Neutrophil (primary cell): ENCODE measurements around the gene GCLM.
"Not testable (repeated sequence)": the region's sequence is repeated elsewhere in the genome, so short reads cannot be mapped to it uniquely, and the experiment has no call there.

Experiments
- H3K27ac ChIP-seq: fragments of 200-600 bp; sonication (generic); 2 replicates; pipeline ENCODE4 v1.5.1; 2016; ENCODE audit warnings: mild to moderate bottlenecking, moderate library complexity
- H3K27me3 ChIP-seq: fragments of 200-600 bp; sonication (generic); 2 replicates; pipeline ENCODE4 v1.6.0; 2016; ENCODE audit warnings: mild to moderate bottlenecking
- H3K36me3 ChIP-seq: fragments of 200-600 bp; sonication (generic); 2 replicates; pipeline ENCODE4 v1.5.1; 2017
- H3K4me1 ChIP-seq, 2 experiments: fragments of 200-600 bp in 1 of 2; sonication (generic) in 1 of 2; 1 replicate in 1 of 2; 2 replicates in 1 of 2; pipeline versions ENCODE4 v1.5.1 to v1.6.1; 2013 to 2016; ENCODE audit warnings: low read depth in 1 of 2, low read length in 1 of 2, mild to moderate bottlenecking in 1 of 2, moderate library complexity in 1 of 2; ENCODE audit not compliant: control insufficient read depth in 1 of 2, insufficient read depth in 1 of 2
- H3K4me3 ChIP-seq, 2 experiments: fragments of 200-600 bp in 1 of 2; sonication (generic) in 1 of 2; 1 replicate in 1 of 2; 2 replicates in 1 of 2; pipeline ENCODE4 v1.5.1; 2013 to 2016; ENCODE audit warnings: low read depth in 1 of 2, low read length in 1 of 2, mild to moderate bottlenecking in 1 of 2, moderate library complexity in 1 of 2
- H3K9me3 ChIP-seq: fragments of 200-600 bp; sonication (generic); 2 replicates; pipeline ENCODE4 v1.5.1; 2016
- TF ChIP-seq, protein P1 (sequence below): fragments of 200-600 bp; sonication (generic); IDR thresholded peaks from 2 replicates; pipeline ENCODE4 v1.5.1; 2016; ENCODE audit warnings: antibody characterized with exemption

GCLM gene

DNA sequence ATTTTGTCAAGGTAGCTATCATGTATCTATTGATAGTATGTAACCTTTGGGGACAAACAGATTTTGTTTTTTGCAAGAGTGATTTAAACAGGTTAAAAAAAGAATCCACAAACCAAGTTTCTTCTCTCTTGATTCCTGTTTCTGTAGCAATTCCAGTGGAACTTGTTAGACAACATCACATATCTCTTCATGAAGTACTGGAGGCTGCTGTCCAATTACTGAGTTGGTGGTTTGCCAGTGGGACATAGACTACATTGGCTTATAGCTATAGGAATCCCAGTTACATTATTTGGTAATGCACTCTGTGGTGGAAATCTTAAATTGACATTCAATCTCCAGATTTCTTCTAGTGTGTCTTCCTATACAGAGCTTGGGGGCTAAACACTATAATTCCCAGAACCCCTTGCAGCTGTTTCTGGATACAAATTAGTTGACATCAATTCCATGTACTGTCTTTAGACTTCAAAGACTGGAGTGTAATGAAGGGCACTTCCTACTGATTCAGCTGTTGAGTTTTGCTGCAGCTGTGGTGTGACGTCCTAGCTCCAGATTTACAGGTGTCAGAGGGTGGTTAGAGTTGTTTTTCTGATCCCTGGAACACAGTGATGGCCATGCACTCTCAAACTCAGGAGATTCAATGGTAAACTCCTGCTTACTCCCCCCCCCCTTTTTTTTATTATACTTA lies 29.4 kb upstream of the GCLM start:
- H3K4me3 ChIP-seq, result no peak overlapping the region
- peaks cover 0 to 5% of the 10 kb centered on the region in 2 experiments for H3K4me1 ChIP-seq
- H3K36me3 ChIP-seq, result no peaks in the 10 kb centered on the region
- H3K9me3 ChIP-seq, result no peaks in the 10 kb centered on the region
- H3K27ac ChIP-seq, result no peak overlapping the region
- TF ChIP-seq, protein P1, sequence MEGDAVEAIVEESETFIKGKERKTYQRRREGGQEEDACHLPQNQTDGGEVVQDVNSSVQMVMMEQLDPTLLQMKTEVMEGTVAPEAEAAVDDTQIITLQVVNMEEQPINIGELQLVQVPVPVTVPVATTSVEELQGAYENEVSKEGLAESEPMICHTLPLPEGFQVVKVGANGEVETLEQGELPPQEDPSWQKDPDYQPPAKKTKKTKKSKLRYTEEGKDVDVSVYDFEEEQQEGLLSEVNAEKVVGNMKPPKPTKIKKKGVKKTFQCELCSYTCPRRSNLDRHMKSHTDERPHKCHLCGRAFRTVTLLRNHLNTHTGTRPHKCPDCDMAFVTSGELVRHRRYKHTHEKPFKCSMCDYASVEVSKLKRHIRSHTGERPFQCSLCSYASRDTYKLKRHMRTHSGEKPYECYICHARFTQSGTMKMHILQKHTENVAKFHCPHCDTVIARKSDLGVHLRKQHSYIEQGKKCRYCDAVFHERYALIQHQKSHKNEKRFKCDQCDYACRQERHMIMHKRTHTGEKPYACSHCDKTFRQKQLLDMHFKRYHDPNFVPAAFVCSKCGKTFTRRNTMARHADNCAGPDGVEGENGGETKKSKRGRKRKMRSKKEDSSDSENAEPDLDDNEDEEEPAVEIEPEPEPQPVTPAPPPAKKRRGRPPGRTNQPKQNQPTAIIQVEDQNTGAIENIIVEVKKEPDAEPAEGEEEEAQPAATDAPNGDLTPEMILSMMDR, result no peak
- no peaks in the 10 kb centered on the region for H3K27me3 ChIP-seq

DNA sequence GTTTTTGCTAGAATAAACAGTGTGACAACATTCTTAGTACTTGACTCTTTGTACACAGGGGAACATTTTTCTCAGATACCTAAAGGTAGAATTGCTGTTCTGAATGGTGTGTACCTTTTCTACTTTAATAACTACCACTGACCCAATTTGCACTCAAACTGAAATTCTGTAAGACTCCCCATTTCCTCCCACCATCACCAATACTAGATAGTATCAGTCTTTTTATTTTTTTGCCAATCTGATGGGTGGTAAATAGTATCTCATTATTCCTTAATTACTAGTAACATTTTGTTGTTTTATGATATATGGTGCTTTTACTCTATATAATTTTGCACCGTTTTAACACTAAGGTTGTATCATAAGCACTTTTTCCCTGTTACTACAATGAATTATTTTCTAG lies 28.8 kb upstream of the GCLM start:
- no peak overlapping the region for H3K4me3 ChIP-seq
- no peaks in the 10 kb centered on the region for H3K9me3 ChIP-seq
- H3K27ac ChIP-seq, result no peak overlapping the region
- TF ChIP-seq, protein P1, result no peak
- H3K4me1 ChIP-seq, result peaks cover 0 to 5% of the 10 kb centered on the region in 2 experiments
- no peaks in the 10 kb centered on the region for H3K27me3 ChIP-seq
- no peaks in the 10 kb centered on the region for H3K36me3 ChIP-seq

DNA sequence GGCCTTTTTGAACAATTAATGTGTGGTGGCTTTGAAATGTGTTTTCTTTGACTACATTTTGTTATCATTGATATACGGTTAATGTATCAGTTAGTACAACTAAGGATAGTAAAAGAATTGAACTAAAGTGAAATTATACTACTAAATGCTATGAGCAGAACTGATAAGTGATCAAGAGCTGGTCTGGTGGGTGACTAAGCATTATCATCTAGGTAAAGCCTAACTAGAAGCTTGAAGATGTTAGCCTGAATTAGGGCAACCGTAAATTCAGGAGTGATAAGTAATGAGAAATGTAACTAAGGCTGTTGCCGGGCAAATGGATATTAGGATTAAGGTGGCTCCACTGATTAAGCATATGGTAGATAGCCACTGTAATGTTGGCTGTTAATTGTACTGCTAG lies 16.0 kb upstream of the GCLM start:
- H3K4me1 ChIP-seq, result no peaks in the 10 kb centered on the region
- H3K27me3 ChIP-seq, result no peaks in the 10 kb centered on the region
- TF ChIP-seq, protein P1, result no peak
- no peaks in the 10 kb centered on the region for H3K9me3 ChIP-seq
- H3K27ac ChIP-seq, result no peak overlapping the region
- no peaks in the 10 kb centered on the region for H3K36me3 ChIP-seq
- H3K4me3 ChIP-seq, result no peak overlapping the region

DNA sequence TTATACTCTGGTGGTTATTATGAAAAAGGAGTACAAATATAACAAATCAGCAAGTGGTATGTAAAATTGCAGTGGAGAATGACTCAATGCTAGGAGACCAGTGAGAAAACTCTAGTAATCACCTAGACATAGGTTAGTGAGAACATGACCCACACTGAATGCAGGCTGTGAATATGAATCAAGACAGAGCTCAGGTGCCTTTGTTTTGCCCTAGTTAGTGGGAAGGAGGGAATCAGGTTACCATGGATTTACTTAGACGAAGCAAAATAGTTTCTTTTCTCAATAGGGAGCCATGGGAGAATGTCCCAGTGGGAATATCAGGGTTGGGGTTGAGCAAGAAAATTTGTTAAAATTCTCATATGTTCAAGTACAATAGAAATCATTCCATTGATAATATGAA lies 10.6 kb upstream of the GCLM start:
- H3K4me1 ChIP-seq, result no peaks in the 10 kb centered on the region
- TF ChIP-seq, protein P1, result no peak
- H3K27ac ChIP-seq, result no peak overlapping the region
- no peaks in the 10 kb centered on the region for H3K36me3 ChIP-seq
- H3K27me3 ChIP-seq, result no peaks in the 10 kb centered on the region
- no peaks in the 10 kb centered on the region for H3K9me3 ChIP-seq
- no peak overlapping the region for H3K4me3 ChIP-seq

DNA sequence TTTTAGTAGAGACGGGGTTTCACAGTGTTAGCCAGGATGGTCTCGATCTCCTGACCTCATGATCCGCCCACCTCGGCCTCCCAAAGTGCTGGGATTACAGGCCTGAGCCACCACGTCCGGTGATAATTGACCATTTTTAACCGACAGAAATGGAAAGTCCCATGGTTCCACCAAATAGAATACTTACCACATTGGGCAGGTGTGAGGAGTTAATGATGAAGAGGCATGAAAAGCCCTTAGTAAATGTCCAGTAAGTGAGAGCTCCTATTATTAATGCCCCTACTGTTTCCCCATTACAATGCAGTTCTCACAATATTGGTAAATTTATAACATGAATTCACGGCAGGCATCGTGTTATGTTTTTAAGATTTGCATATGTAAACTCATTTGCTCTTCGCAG lies 8.1 kb upstream of the GCLM start:
- TF ChIP-seq, protein P1, result no peak
- Histone ChIP-seq H3K4me3 (no peak overlapping the region), H3K27me3 (no peaks in the 10 kb centered on the region), H3K9me3 (no peaks in the 10 kb centered on the region), H3K4me1 (no peaks in the 10 kb centered on the region), H3K36me3 (no peaks in the 10 kb centered on the region), H3K27ac (no peak overlapping the region)

DNA sequence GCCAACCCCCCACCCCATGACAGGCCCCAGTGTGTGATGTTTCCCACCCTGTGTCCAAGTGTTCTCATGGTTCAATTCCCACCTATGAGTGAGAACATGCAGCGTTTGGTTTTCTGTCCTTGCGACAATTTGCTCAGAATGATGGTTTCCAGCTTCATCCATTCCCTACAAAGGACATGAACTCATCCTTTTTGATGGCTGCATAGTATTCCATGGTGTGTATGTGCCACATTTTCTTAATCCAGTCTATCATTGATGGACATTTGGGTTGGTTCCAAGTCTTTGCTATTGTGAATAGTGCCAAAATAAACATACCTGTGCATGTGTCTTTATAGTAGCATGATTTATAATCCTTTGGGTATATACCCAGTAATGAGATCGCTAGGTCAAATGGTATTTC lies 1.6 kb upstream of the GCLM start:
- not testable (repeated sequence) for H3K27ac ChIP-seq, H3K27me3 ChIP-seq, H3K4me3 ChIP-seq, H3K9me3 ChIP-seq, H3K36me3 ChIP-seq
- H3K4me1 ChIP-seq, result peaks cover 34 to 36% of the 10 kb centered on the region in 2 experiments
